ENCODE data around the gene MRGPRF.
A peak's percentile ranks its signal among the peaks of the same experiment; 100 is the strongest.

Gene MRGPRF

DNA sequence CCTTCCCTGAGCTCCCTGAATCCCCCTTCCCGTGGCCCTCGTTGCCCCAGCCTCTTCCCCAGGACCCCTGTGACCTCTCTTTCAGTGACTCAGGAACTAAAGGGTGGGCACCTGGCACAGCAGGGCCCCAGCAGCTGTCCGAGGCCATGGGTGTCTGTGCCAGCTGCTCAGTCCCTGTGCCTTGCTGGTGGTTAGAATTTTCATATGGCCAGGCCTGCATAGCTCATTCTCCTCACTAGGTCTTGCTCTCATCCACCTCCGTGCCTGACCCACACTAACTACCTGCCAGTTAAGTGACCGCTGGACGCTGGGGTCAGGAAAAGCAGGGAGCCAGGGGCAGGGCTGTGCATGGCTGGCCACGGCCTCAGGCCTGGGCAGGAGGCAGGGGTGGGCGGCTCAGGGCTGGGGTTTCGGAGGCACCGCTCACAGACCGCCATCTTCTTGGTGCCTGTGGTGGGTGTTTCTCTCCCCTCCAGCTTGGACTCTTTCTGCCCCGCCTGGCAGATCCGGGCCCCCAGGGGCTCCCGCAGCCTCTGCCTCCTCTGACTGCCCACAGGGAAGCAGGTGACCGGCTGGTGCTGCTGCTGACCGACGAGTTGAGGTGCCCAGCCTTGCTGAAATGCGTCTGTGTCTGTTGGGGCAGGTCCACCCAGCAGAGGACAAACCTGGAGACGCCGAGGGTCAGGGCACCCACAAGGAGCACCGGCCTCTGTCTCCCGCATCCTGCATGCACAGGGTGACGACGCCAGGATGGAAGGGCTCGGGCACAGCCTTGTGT lies 52.6 kb downstream of the MRGPRF start:
- DNase-seq: no peak

GRCh38 chr11:68959465-68960293 lies 53.4 kb downstream of the MRGPRF start:
- DNase-seq: peak; percentile 40

- peak; percentile 10 for DNase-seq
These were observed 54.8 kb downstream of the MRGPRF start for GRCh38 chr11:68958211-68958610.

- DNase-seq: no peak
These were observed 56.3 kb downstream of the MRGPRF start for GRCh38 chr11:68956547-68957254.

DNA sequence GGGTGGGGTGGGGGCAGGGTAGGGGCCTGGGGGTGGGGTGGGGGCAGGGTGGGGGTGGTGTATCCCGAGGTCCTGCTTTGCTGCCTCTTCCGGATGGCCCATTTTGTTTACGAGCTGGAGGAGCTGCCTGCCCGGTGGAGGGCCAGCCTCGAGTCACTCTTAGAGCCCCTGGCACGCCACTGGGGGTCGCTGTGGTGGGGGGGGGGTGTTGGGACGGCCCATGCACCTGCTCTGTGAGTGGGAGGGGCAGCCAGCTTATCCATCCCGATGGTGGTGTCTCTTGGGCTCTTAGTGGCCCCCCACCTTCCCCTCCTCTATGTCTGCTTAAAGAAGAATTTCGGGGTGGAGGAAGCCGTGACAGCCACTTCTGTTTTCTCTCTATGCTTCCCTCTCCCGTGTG lies 56.9 kb downstream of the MRGPRF start:
- DNase-seq: no peak

DNA sequence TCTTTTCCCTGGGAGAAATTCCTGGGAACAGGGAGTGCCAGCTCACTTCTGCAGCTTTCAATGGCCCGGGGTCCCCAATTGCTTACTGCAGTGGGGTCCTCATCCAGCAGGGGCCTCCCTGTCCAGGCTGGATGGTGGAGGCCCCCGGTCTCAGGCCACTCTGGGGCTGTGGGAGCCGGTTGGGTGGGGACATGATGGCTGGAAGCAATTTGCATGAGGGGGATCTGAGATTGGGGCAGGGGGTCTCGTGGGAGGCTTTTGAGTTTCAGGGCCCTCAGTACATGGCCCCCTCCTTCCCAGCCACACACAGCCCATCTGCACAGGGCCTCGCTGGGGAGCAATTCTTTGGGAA lies 57.5 kb downstream of the MRGPRF start:
- DNase-seq: no peak

GRCh38 chr11:68954836-68955606 lies 58.0 kb downstream of the MRGPRF start:
- DNase-seq: peak; percentile 66
